HepG2 (cell line): ENCODE measurements around the gene PPP1R7. TPM values are rescaled to one million over a fixed set of nuclear protein-coding genes. Genes with fewer than 3 reads are reported as not detected.
A peak's percentile ranks its signal among the peaks of the same experiment; 100 is the strongest.

Experiments used
- ARNTL ChIP-seq: sonication (generic); formaldehyde crosslinking; IDR thresholded peaks from 2 replicates; pipeline ENCODE4 v1.4.0; 2020; ENCODE audit warnings: mild to moderate bottlenecking, missing genetic modification reagents
- CAMTA2 ChIP-seq: sonication (generic); formaldehyde crosslinking; IDR thresholded peaks from 2 replicates; pipeline ENCODE4 v1.4.0; 2020; ENCODE audit warnings: mild to moderate bottlenecking, missing genetic modification reagents, borderline replicate concordance
- FOXK1 ChIP-seq: sonication (generic); formaldehyde crosslinking; IDR thresholded peaks from 2 replicates; pipeline ENCODE4 v1.4.0; 2020; ENCODE audit warnings: low read depth, missing genetic modification reagents, borderline replicate concordance
- KDM5A ChIP-seq: fragments of 200-600 bp; sonication (generic); IDR thresholded peaks from 2 replicates; pipeline ENCODE4 v1.7.0; 2018; ENCODE audit warnings: antibody characterized with exemption, mild to moderate bottlenecking, low read length, borderline replicate concordance
- KMT2A ChIP-seq: sonication (generic); formaldehyde crosslinking; IDR thresholded peaks from 2 replicates; pipeline ENCODE4 v1.4.0; 2020; ENCODE audit warnings: missing genetic modification reagents
- RXRB ChIP-seq: IDR thresholded peaks from 2 replicates; pipeline ENCODE4 v1.6.1; 2016; ENCODE audit warnings: borderline replicate concordance, missing genetic modification reagents, missing compliant biosample characterization
- SAFB2 ChIP-seq: sonication (generic); formaldehyde crosslinking; IDR thresholded peaks from 2 replicates; pipeline ENCODE4 v1.5.1; 2020; ENCODE audit warnings: missing genetic modification reagents, low read depth, mild to moderate bottlenecking, borderline replicate concordance
- ZMAT3 ChIP-seq: sonication (generic); formaldehyde crosslinking; conservative IDR thresholded peaks from 2 replicates; pipeline ENCODE4 v1.7.0; 2021; ENCODE audit warnings: missing genetic modification reagents
- ZNF232 ChIP-seq: sonication (generic); formaldehyde crosslinking; IDR thresholded peaks from 2 replicates; pipeline ENCODE4 v1.4.0; 2020; ENCODE audit warnings: missing genetic modification reagents, borderline replicate concordance
- ZNF766 ChIP-seq: sonication (generic); formaldehyde crosslinking; IDR thresholded peaks from 2 replicates; pipeline ENCODE4 v1.5.0; 2020; ENCODE audit warnings: missing genetic modification reagents, borderline replicate concordance
- polyA plus RNA-seq, 8 experiments: library from polyadenylated mRNA; depleted of rRNA in 3 of 8; stranded (reverse) in 7 of 8; unstranded in 1 of 8; fragments of >200 nt; fragmentation: Illumina TruSeq in 4 of 8; extraction: Trizol in 4 of 8; gene quantifications; 2 replicates each; pipeline versions ENCODE4 v1.2.1 to v1.2.3, GENCODE V29; 2011 to 2016; ENCODE audit warnings: low read depth in 4 of 8, missing spikeins in 1 of 8, mixed read lengths in 1 of 8; ENCODE audit not compliant: insufficient read depth in 1 of 8
- total RNA-seq, 5 experiments: library from RNA; depleted of rRNA; stranded (reverse); fragments of >200 nt; fragmentation: Illumina TruSeq; extraction: Trizol; gene quantifications; 2 replicates each; pipeline ENCODE4 v1.2.3, GENCODE V29; 2016; ENCODE audit warnings: low read depth in 1 of 5
- TF ChIP-seq, protein P1 (sequence below), 2 experiments: fragments of 450-650 bp in 1 of 2; sonication (generic) in 1 of 2; formaldehyde crosslinking in 1 of 2; IDR thresholded peaks; 2 replicates each; pipeline versions ENCODE4 v1.6.1 to v1.8.0; 2016 to 2022; ENCODE audit warnings: antibody characterized with exemption in 1 of 2, mild to moderate bottlenecking in 1 of 2, missing genetic modification reagents in 1 of 2
- TF ChIP-seq, protein P2 (sequence below): sonication (generic); formaldehyde crosslinking; IDR thresholded peaks from 2 replicates; pipeline ENCODE4 v1.5.0; 2020; ENCODE audit warnings: mild to moderate bottlenecking, missing genetic modification reagents
- TF ChIP-seq, protein P3 (sequence below): sonication (generic); formaldehyde crosslinking; IDR thresholded peaks from 2 replicates; pipeline ENCODE4 v1.4.0; 2020; ENCODE audit warnings: missing genetic modification reagents, borderline replicate concordance
- TF ChIP-seq, protein P4 (sequence below): sonication (generic); formaldehyde crosslinking; IDR thresholded peaks from 2 replicates; pipeline ENCODE4 v1.8.1; 2023; ENCODE audit warnings: mild to moderate bottlenecking, missing genetic modification reagents

PPP1R7 gene
- total and polyA plus RNA-seq, 2 of the 13 experiments (the other 11 are each of a cell fraction or from before 2014, with no cell fraction given), result 33.3 to 67.9 TPM

DNA sequence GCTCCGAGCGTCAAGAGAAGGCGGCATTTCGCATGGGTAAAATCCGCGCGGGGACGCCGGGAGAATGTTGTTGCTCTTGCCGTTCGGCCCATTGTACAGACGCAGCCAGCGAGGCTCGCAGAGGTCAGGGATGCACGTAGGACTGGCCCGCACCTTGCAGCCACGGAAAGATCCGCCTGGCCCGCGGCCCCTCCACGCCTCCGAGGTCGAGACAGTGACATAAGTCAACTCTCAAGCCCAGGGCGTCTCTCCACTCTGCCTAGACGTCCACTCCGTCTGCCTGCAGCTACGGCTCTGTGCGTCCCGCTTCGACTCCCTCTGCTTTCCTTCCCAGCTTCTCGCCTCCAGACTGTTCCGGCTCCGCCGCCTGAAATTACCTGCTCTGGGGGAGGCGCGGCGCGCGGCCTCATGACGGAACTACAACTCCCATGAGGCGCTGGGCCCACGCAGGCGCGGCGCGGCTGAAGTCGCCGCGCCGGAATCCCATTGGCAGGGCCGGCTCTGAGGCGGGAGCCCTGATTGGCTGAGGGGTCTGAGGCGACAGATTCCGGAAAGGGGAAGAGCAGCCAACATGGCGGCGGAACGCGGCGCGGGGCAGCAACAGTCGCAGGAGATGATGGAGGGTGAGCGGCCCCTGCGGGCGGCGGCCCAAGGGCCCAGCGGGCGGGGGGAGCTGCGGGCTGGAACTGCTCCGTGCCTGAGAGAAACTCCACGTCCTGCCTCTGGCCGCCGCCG, at the start of gene PPP1R7 (continued):
- TF ChIP-seq, protein P1, sequence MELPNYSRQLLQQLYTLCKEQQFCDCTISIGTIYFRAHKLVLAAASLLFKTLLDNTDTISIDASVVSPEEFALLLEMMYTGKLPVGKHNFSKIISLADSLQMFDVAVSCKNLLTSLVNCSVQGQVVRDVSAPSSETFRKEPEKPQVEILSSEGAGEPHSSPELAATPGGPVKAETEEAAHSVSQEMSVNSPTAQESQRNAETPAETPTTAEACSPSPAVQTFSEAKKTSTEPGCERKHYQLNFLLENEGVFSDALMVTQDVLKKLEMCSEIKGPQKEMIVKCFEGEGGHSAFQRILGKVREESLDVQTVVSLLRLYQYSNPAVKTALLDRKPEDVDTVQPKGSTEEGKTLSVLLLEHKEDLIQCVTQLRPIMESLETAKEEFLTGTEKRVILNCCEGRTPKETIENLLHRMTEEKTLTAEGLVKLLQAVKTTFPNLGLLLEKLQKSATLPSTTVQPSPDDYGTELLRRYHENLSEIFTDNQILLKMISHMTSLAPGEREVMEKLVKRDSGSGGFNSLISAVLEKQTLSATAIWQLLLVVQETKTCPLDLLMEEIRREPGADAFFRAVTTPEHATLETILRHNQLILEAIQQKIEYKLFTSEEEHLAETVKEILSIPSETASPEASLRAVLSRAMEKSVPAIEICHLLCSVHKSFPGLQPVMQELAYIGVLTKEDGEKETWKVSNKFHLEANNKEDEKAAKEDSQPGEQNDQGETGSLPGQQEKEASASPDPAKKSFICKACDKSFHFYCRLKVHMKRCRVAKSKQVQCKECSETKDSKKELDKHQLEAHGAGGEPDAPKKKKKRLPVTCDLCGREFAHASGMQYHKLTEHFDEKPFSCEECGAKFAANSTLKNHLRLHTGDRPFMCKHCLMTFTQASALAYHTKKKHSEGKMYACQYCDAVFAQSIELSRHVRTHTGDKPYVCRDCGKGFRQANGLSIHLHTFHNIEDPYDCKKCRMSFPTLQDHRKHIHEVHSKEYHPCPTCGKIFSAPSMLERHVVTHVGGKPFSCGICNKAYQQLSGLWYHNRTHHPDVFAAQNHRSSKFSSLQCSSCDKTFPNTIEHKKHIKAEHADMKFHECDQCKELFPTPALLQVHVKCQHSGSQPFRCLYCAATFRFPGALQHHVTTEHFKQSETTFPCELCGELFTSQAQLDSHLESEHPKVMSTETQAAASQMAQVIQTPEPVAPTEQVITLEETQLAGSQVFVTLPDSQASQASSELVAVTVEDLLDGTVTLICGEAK (IDR thresholded peaks at IDR 0.05), result no peak
- TF ChIP-seq, protein P1 (CRISPR knock-in tag; IDR thresholded peaks at IDR 0.05), result no peak; the same call in 1 of the 2 replicates
- TF ChIP-seq, protein P2, sequence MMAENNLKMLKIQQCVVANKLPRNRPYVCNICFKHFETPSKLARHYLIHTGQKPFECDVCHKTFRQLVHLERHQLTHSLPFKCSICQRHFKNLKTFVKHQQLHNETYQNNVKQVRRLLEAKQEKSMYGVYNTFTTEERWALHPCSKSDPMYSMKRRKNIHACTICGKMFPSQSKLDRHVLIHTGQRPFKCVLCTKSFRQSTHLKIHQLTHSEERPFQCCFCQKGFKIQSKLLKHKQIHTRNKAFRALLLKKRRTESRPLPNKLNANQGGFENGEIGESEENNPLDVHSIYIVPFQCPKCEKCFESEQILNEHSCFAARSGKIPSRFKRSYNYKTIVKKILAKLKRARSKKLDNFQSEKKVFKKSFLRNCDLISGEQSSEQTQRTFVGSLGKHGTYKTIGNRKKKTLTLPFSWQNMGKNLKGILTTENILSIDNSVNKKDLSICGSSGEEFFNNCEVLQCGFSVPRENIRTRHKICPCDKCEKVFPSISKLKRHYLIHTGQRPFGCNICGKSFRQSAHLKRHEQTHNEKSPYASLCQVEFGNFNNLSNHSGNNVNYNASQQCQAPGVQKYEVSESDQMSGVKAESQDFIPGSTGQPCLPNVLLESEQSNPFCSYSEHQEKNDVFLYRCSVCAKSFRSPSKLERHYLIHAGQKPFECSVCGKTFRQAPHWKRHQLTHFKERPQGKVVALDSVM (CRISPR knock-in tag), result 0 out of 2 replicates have a peak, but pooled peaks have one; percentile 31
- TF ChIP-seq ZNF232 (CRISPR knock-in tag) (peak; percentile 58; the same call in 1 of the 2 replicates), KDM5A (no peak; the same call in none of the 2 replicates), FOXK1 (peak; percentile 33; the same call in 1 of the 2 replicates), KMT2A (CRISPR knock-in tag) (peak; percentile 82), ZMAT3 (CRISPR knock-in tag) (peak; percentile 82), ZNF766 (CRISPR knock-in tag) (peak; percentile 4; the same call in 1 of the 2 replicates), RXRB (CRISPR knock-in tag) (peak; percentile 46), CAMTA2 (CRISPR knock-in tag) (peak; percentile 39; the same call in 1 of the 2 replicates), SAFB2 (CRISPR knock-in tag) (peak; percentile 74; the same call in 1 of the 2 replicates), ARNTL (no peak)
- TF ChIP-seq, protein P3, sequence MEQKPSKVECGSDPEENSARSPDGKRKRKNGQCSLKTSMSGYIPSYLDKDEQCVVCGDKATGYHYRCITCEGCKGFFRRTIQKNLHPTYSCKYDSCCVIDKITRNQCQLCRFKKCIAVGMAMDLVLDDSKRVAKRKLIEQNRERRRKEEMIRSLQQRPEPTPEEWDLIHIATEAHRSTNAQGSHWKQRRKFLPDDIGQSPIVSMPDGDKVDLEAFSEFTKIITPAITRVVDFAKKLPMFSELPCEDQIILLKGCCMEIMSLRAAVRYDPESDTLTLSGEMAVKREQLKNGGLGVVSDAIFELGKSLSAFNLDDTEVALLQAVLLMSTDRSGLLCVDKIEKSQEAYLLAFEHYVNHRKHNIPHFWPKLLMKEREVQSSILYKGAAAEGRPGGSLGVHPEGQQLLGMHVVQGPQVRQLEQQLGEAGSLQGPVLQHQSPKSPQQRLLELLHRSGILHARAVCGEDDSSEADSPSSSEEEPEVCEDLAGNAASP (CRISPR knock-in tag), result 0 out of 2 replicates have a peak, but pooled peaks have one; percentile 11
- TF ChIP-seq, protein P4, sequence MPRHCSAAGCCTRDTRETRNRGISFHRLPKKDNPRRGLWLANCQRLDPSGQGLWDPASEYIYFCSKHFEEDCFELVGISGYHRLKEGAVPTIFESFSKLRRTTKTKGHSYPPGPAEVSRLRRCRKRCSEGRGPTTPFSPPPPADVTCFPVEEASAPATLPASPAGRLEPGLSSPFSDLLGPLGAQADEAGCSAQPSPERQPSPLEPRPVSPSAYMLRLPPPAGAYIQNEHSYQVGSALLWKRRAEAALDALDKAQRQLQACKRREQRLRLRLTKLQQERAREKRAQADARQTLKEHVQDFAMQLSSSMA (CRISPR knock-in tag), result 0 out of 2 replicates have a peak, but pooled peaks have one; percentile 58
